ENCODE results near the gene LRRC42.
"Not testable (repeated sequence)": the region's sequence is repeated elsewhere in the genome, so short reads cannot be mapped to it uniquely, and the experiment has no call there.

LRRC42 gene

GRCh38 chr1:53971718-53972117 is 25.6 kb downstream of the LRRC42 start:
- no peak for DNase-seq

GRCh38 chr1:53975861-53976260 is 29.7 kb downstream of the LRRC42 start:
- no peak for DNase-seq

DNA sequence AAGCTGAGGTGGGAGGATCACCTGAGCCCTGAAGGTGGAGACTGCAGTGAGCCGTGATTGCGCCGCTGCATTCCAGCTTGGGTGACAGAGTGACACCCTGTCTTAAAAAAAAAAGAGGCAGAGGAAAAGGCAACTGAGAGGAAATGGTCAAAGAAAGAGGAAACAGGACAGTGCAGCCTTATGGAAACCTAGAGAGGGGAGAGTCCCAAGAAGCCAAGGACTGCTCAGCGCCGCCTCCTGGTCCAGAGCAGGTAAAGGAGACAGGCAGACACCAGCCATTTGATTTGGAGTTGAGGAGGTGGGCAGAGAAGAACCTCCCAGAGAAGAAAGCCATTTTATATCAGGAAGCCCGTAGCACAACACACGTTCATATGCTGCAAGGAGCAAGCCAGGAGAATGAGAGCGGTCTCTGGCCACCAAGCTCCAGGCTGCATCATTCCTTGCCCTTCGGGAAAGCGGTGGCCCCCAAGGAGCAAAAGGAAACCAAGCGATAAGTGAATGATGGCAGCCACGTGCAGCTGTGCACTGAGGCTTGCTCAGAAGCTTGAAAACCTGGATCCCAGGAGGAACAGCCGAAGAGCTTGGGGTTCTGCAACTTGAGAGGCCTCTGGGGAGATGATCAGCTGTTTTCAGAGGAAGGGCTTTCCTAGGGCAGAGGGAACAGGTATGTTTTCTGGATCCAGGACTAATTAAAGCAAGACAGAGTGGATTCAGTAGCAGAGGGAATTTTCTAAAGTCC is 33.7 kb downstream of the LRRC42 start:
- DNase-seq: no peak

- DNase-seq: no peak
Measured at GRCh38 chr1:53981220-53981619, 35.1 kb downstream of the LRRC42 start.

DNA sequence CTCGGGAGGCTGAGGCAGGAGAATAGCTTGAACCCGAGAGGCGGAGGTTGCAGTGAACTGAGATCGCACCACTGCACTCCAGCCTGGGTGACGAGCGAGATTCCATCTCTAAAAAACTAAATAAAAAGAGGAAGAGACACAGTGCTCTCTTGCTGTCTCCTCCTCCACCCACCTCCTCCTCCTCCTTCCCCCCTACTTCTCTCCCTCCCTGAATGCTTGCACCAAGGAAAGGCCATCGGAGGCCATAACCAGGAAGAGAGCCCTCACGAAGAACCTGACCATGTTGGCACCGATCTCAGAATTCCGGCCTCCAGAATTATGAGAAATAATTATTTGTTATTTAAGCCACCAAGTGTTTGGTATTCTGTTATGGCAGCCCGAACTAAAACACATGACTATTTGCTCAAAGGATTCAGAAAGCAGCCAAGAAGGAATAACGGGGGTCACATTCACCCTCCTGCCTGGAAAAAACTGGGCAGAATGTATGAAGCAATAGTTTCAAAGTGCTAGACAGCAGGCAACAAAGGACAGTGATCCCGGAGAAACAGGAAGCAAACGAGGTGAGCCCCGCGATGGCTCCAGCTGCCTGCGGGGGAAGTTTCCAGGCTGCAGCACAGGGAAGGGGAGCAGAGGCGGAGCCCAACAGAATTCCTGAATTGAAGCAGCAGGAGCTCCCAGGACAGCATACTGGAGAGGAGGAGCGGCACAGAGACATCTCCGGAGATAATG is 36.0 kb downstream of the LRRC42 start:
- no peak for DNase-seq

- no peak for DNase-seq
Measured at GRCh38 chr1:53982763-53983104, 36.6 kb downstream of the LRRC42 start.

- no peak for DNase-seq
Measured at GRCh38 chr1:53984726-53985125, 38.6 kb downstream of the LRRC42 start.

GRCh38 chr1:53986458-53986857 is 40.3 kb downstream of the LRRC42 start:
- DNase-seq: no peak

DNA sequence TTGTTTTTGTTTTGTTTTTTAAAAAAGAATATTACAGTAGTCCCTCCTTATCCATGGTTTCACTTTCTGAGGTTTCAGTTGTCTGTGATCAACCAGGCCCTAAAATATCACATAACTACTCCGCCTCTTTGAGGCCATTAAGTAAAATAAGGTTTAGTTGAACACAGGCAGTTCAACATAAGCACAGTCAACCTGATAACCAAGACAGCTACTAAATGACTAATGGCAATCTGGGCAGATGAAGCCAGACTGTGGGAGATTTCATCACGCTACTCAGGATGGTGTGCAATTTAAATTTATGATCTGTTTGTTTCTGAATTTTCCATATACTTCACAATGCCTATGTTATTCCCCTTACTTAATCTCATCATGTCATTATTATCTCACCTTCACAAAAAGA is 41.7 kb downstream of the LRRC42 start:
- DNase-seq: peak; percentile 71

GRCh38 chr1:53992085-53992874 is 46.1 kb downstream of the LRRC42 start:
- no peak for DNase-seq

DNA sequence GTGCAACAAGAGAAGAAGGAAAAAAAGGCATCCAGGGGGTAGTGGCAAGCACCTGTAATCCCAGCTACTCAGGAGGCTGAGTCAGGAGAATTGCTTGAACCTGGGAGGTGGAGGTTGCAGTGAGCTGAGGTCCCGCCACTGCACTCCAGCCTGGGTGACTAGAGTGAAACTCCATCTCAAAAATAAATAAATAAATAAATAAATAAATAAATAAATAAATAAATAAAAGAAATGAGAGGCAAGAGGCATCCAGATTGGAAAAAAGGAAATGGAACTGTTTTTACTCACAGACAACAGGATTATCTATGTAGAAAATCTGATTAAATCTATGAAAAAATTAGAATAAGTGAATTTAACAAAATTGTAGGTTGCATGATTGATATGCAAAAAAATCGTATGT is 48.4 kb downstream of the LRRC42 start:
- DNase-seq: not testable (repeated sequence)

DNA sequence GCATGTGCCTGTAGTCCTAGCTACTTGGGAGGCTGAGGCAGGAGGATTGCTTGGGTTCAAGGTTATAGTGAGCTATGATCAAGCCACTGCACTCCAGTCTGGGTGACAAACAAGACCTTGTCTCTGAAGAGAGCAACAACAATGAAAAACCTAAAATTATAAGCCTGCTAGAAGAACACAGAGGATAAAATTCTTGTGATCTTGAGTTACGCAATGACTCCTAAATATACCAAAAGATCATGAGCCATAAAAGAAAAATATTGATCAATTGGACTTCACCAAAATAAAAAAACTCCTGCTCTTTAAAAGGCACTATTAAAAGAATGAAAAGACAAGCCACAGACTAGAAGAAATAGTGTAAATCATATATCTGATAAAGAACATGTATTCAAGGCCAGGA is 49.5 kb downstream of the LRRC42 start:
- DNase-seq: no peak

DNA sequence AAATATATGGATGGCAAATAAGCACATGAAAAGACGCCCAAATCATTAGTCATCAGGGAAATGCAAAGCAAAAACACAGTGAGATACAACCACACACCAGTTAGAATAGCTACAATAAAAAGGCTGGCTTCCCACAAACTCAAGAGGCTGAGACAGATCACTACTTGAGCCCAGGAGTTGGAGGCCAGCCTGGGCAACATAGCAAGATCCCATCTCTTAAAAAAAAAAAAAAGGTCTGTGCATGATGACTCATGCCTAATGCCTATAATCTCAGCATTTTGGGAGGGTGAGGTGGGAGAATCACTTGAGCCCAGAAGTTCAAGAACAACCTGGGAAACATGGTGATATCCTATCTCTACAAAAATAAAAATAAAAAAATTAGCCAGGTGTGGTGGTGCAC is 52.1 kb downstream of the LRRC42 start:
- no peak for DNase-seq

- DNase-seq: no peak
Measured at GRCh38 chr1:53999920-54000319, 53.8 kb downstream of the LRRC42 start.

- no peak for DNase-seq
Measured at GRCh38 chr1:54001591-54001990, 55.4 kb downstream of the LRRC42 start.

DNA sequence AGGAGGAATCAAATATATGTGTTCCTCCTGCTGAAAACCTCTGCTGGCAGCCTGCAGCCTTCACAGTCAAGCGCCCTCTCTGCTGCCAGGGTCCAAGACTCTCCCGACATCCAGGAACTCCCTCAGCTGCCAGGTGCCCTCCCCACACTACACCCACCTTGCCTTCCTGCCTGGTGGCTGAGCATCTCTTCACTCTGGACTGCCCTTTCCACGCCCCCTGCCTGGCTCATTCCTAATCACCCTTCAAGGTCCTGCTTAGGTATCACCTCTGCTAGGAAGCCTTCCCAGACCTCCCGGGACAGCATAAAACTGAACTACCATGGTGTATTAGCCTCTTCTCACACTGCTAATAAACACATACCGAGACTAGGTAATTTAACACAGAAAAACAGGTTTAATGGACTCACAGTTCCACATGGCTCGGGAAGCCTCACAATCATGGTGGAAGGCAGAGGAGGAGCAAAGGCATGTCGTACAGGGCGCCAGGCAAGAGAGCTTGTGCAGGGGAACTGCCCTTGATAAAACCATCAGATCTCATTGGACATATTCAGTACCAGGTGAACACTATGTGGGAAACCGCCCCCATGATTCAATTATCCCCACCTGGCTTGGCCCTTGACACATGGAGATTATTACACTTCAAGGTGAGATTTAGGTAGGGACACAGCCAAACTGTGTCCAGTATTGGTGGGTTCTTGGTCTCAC is 56.5 kb downstream of the LRRC42 start:
- no peak for DNase-seq

- DNase-seq: no peak
Measured at GRCh38 chr1:54003249-54003646, 57.1 kb downstream of the LRRC42 start.

DNA sequence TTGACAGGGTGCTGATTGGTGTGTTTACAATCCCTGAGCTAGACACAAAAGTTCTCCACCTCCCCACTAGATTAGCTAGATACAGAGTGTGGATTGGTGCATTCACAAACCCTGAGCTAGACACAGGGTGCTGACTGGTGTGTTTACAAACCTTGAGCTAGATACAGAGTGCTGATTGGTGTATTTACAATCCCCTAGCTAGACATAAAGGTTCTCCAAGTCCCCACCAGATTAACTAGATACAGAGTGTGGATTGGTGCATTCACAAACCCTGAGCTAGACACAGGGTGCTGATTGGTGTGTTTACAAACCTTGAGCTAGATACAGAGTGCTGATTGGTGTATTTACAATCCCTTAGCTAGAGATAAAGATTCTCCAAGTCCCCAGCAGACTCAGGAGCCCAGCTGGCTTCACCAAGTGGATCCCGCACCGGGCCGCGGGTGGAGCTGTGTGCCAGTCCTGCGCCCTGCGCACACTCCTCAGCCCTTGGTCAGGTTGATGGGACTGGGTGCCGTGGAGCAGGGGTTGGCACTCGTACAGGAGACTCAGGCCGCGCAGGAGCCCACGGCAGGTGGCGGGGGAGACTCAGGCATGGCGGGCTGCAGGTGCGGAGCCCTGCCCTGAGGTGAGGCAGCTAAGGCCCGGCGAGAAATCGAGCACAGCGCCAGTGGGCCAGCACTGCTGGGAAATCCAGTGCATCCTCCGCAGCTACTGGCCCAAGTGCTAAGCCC is 57.8 kb downstream of the LRRC42 start:
- not testable (repeated sequence) for DNase-seq

DNA sequence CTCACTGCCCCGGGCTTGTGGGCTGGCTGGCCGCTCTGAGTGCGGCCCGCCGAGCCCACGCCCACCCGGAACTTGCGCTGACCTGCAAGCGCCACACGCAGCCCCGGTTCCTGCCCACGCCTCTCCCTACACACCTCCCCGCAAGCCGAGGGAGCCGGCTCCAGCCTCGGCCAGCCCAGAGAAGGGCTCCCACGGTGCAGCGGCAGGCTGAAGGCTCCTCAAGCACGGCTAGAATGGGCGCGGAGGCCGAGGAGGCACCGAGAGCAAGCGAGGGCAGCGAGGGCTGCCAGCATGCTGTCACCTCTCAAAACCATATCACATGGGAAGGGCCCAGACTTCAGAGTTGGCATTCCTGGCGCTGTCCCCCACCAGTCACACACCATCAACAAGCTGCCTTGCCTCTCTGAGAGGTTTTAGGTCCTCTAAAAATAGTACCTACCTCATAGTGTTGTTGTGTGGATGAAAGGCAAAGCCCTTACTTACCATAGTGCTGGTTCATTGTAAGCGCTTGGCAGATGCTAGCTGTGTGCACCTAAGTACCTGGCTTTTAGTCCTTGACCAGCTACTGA is 58.4 kb downstream of the LRRC42 start:
- no peak for DNase-seq

DNA sequence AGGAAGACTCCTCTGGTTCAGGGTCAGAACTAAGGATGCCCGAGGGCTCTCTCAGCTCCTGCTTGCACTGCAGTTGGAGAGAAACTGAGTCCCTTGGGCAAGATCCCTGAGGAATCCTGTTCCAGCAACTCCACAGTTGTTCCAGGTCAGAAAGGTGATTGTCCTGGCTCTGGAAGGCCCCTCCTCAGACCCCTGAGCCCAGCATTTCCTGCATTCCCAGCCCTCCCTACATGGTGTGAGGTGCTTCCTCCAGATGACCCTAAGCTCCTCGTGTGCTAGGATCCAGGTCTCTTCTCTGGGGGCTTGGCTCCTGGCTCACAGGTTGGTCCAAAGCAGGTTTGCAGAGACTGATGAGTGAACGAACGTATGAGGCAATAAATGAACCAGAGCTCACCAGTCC is 60.4 kb downstream of the LRRC42 start:
- DNase-seq: no peak

GRCh38 chr1:54007613-54008012 is 61.5 kb downstream of the LRRC42 start:
- no peak for DNase-seq

DNA sequence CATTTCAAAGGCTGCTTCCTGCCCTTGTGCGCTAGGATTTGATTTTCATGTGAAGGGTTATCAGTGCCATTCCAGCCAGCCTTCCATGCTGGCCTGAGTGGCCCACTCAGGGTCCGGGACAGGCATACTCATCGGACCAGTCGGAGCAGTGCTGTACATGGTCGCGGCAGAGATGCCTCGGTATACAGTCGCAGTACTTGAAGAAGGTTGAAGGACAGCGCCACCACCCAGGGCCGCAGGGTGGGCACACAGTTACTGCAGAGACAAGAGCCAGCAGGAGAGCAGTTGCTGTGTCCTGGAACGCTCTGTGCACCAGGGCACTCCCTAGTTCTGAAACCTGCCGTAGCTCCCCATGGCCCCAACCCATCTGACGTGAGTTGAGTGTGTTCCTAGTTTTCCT is 62.7 kb downstream of the LRRC42 start:
- DNase-seq: no peak

Data from activated CD4-positive, alpha-beta T cell treated with anti-CD3 and anti-CD28 coated beads, Interleukin-10, Interleukin-2, amounts not matched to agents 100 ng/mL and 50 ng/mL, durations not matched to agents 16 hours and 8 hours (primary cell).